PC-3 (cell line): ENCODE results near the gene ENPP7.

Experiments
- EZH2 ChIP-seq: fragments of 300-600 bp; sonication (generic); IDR thresholded peaks from one replicate; pipeline ENCODE4 v1.6.1; 2017; ENCODE audit warnings: antibody characterized with exemption, mild to moderate bottlenecking, low read length; ENCODE audit not compliant: unreplicated experiment
- TF ChIP-seq, protein P1 (sequence below): fragments of 300-600 bp; sonication (generic); conservative IDR thresholded peaks from 2 replicates; pipeline ENCODE4 v1.5.1; 2017; ENCODE audit warnings: antibody characterized with exemption, low read depth, mild to moderate bottlenecking, low read length

DNA sequence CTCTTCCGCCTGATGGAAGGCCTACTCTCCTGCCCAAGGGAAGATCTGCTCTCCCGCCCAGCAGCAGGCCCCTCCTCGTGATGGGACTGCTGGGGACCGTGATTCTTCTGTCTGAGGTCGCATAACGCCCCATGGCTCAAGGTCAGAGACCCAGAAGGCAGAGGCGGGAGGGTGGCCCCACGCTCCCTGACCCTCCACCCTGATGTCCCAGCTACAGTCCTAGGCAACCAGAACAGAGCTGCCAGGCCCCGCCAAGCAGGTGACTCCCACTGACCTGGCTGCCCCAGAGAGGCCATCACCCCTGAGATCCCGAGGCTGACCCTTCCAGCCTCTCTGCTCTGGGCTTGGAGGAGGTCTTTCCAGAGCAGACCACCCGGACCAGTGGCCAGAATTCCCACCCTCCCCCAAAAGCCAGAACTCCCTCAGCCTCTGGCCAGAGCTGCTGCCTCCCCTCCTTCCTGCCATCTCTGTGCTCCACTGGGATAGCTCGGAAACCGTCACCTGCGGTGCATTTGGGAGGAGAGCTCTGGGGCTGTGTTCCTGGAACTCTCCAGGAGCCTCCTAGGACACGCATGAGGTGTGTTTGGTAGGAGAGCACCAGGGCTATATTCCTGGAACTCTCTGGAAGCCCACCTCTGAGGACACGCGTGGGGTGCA lies 7.3 kb downstream of the ENPP7 start:
- TF ChIP-seq, protein P1, sequence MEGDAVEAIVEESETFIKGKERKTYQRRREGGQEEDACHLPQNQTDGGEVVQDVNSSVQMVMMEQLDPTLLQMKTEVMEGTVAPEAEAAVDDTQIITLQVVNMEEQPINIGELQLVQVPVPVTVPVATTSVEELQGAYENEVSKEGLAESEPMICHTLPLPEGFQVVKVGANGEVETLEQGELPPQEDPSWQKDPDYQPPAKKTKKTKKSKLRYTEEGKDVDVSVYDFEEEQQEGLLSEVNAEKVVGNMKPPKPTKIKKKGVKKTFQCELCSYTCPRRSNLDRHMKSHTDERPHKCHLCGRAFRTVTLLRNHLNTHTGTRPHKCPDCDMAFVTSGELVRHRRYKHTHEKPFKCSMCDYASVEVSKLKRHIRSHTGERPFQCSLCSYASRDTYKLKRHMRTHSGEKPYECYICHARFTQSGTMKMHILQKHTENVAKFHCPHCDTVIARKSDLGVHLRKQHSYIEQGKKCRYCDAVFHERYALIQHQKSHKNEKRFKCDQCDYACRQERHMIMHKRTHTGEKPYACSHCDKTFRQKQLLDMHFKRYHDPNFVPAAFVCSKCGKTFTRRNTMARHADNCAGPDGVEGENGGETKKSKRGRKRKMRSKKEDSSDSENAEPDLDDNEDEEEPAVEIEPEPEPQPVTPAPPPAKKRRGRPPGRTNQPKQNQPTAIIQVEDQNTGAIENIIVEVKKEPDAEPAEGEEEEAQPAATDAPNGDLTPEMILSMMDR = no peak
- no peak for TF ChIP-seq EZH2
